ENCODE results near the gene ZSCAN21.

Gene ZSCAN21

GRCh38 chr7:100095289-100095688, 45.7 kb downstream of the ZSCAN21 start:
- in situ Hi-C loops (cut with MboI; ENCODE audit: low sequenced_read_pairs) = no loop called here

- in situ Hi-C loops (cut with MboI; ENCODE audit: low sequenced_read_pairs) = no loop called here
These were observed 46.1 kb downstream of the ZSCAN21 start for GRCh38 chr7:100095704-100096103.

DNA sequence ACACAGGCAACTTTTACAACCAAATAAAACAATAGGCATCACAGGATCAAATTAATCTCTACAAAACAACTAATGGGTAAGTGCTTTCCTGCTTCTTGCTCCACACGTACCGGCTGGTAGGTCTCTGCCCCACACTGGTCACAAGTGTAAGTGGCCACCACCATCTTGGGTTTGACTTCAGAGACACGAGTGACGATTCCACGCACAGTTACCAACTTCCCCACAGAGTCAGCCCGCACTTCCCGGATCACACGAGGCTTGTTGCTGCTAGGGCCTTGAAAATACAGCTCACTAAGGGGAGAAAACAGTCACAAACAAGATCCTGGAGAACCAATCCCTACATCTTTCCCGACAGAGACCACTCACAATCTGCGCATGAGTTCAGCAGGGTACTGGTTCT, 49.3 kb downstream of the ZSCAN21 start:
- in situ Hi-C loops (cut with MboI; ENCODE audit: low sequenced_read_pairs) = no loop called here

- in situ Hi-C loops (cut with MboI; ENCODE audit: low sequenced_read_pairs) = no loop called here
These were observed 49.9 kb downstream of the ZSCAN21 start for GRCh38 chr7:100099452-100099851.

GRCh38 chr7:100100420-100101015, 50.9 kb downstream of the ZSCAN21 start:
- in situ Hi-C loops (cut with MboI; ENCODE audit: low sequenced_read_pairs) = no loop called here

DNA sequence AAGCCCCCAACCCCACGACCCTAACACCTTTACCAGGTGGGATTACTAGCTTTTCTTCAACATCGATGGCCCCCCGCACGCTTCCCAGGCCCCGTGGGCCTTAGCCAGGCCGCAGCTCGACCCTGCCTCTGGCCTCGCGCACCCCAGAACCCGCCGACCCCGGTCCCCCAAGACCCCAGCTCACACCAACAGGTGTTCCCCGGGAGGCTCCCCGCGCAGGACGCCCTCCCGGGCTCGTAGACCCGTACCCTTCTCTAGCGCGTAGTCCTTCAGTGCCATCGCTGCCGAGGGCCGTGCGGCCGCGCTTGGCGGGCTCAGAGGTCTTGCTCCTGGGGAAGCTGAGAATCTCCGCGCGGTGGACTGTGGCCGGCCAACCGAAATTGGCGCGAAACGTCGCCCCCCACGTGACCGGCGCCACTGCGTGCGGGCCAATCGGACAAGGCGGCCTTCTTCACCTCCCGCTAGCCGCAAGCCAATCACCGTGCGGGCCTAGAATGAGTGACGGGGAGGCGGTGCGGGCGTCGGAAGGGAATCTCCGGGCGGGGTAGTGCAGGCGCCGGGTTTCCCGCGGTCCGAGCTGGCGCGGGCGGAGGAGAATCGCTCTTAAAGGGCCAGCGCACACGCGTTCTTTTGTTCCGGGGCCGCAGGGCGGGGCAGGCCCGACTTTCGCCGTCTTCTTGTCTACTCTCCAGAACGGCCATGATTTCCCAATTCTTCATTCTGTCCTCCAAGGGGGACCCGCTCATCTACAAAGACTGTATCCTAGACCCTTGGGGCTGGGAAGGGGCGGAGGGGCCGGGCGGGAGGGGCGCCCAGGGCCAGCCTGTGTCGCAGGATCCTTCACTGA, 51.7 kb downstream of the ZSCAN21 start, which contains the start of the genes AP4M1 and MCM7:
TSS of gene AP4M1 (plus strand) at position 628 of the 847 bp plus-strand sequence. CDS start at position 700, 72 bp downstream.
TSS of gene MCM7 (minus strand) at position 382 of the 847 bp plus-strand sequence. CDS start at position 279, 103 bp downstream.
- in situ Hi-C loops (cut with MboI; ENCODE audit: low sequenced_read_pairs) = no loop called here

DNA sequence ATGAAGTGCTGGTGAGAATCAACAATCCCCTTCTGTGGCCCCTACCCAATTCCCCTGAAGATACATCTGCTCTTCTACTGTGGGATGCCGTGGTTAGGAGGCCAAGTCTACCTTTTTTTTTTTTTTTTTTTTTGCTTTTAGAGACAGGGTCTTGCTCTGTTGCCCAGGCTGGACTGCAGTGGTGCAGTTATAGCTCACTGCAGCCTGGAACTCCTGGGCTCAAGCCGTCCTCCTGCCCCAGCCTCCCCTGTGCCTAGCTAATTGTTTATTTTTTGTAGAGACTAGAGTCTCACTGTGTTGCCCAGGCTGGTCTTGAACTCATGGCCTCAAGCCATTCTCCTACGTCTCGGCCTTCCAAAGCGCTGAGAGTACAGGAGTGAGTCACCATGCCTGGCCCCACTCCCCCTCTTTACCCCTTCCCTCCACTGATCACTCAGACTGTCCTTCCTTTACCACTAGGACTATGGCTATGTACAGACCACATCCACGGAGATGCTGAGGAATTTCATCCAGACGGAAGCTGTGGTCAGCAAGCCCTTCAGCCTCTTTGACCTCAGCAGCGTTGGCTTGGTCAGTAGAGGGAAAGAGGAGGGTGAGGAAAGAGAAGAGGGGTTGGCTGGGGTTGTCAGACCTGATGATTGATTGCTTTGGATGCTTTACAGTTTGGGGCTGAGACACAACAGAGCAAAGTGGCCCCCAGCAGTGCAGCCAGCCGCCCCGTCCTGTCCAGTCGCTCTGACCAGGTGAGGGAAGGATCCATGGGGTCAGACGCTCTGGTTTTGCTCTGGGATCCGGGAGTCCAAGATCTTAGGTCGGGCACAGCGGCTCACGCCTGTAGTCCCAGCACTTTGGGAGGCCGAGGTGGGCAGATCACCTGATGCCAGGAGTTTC, 53.6 kb downstream of the ZSCAN21 start:
- in situ Hi-C loops (cut with MboI; ENCODE audit: low sequenced_read_pairs) = no loop called here

DNA sequence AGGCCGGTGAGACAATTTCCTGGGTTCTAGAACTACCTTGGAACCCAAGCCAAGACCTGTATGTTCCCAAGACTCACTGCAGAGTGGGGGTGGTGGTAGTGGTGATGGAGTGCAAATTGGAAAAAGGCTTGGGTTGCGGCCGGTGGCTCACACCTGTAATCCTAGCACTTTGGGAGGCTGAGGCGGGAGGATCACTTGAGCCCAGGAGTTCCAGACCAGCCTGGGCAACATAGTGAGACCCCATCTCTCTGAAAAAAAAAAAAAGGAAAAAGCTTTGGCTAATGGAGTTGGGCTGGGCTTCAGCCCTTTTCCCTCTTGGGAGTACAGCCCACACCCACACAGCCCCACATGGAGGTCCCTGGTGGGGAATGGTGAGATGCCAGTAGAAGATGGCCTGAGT, 56.0 kb downstream of the ZSCAN21 start:
- in situ Hi-C loops (cut with MboI; ENCODE audit: low sequenced_read_pairs) = no loop called here

DNA sequence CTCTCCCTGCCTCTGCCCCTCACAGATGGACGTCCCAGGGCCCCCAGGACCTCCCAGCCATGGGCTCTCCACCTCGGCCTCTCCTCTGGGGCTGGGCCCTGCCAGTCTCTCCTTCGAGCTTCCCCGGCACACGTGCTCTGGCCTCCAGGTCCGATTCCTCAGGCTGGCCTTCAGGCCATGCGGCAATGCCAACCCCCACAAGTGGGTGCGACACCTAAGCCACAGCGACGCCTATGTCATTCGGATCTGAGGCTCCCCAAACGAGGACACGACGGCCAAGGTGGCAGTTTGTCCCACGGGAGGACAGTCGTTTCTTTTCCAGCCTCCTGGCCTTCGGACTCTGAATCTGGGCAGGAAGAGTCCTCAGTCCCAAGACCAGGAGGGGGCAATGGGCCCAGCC, 57.1 kb downstream of the ZSCAN21 start:
- in situ Hi-C loops (cut with MboI; ENCODE audit: low sequenced_read_pairs) = no loop called here

GRCh38 chr7:100107125-100107737, 57.7 kb downstream of the ZSCAN21 start:
- in situ Hi-C loops (cut with MboI; ENCODE audit: low sequenced_read_pairs) = no loop called here

GRCh38 chr7:100107890-100108289, 58.3 kb downstream of the ZSCAN21 start:
- in situ Hi-C loops (cut with MboI; ENCODE audit: low sequenced_read_pairs) = no loop called here

GRCh38 chr7:100109521-100110163, 60.1 kb downstream of the ZSCAN21 start:
- in situ Hi-C loops (cut with MboI; ENCODE audit: low sequenced_read_pairs) = no loop called here

GRCh38 chr7:100111156-100111555, 61.6 kb downstream of the ZSCAN21 start:
- in situ Hi-C loops (cut with MboI; ENCODE audit: low sequenced_read_pairs) = no loop called here

DNA sequence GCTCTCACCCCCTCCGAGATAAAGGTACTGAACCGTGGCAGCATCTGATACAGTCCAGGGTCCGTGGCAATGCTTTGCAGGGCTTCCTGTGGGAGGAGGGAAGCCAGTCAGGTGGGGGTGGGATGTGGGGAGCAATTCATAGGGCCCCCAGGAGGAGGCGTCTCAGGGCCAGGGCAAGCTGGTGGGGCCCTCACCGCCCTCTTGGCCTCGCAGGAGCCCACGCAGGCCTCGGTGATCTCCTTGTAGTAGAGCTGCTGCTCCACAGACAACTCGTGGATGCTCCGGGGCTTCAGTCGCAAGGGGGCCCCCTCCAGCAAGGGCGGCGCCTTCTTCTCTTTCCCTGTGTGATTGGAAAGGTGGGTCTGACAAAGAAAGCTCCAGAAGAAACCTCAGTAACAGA, 62.3 kb downstream of the ZSCAN21 start:
- in situ Hi-C loops (cut with MboI; ENCODE audit: low sequenced_read_pairs) = no loop called here
